COLO668 (cell line): ENCODE data around the gene APMAP.

Experiments
- DNase-seq: peaks from one replicate; lab custom pipeline; 2025; ENCODE audit not compliant: unreplicated experiment; lab: John Stamatoyannopoulos, UW

APMAP gene

GRCh38 chr20:24969186-24970029 lies 23.1 kb downstream of the APMAP start:
- DNase-seq, result no peak

- DNase-seq, result peak; percentile 45
Observed at GRCh38 chr20:24968278-24968800, 24.2 kb downstream of the APMAP start.

GRCh38 chr20:24966317-24967012 lies 26.1 kb downstream of the APMAP start:
- no peak for DNase-seq

GRCh38 chr20:24965065-24965919 lies 27.3 kb downstream of the APMAP start:
- no peak for DNase-seq

- DNase-seq, result no peak
Observed at GRCh38 chr20:24964506-24964840, 28.1 kb downstream of the APMAP start.

- no peak for DNase-seq
Observed at GRCh38 chr20:24963672-24964505, 28.7 kb downstream of the APMAP start.

- DNase-seq, result no peak
Observed at GRCh38 chr20:24962510-24962909, 30.0 kb downstream of the APMAP start.

- DNase-seq, result no peak
Observed at GRCh38 chr20:24962182-24962492, 30.4 kb downstream of the APMAP start.

- DNase-seq, result no peak
Observed at GRCh38 chr20:24961384-24962181, 31.0 kb downstream of the APMAP start.

GRCh38 chr20:24960861-24961260 lies 31.7 kb downstream of the APMAP start:
- DNase-seq, result no peak

- no peak for DNase-seq
Observed at GRCh38 chr20:24960302-24960801, 32.2 kb downstream of the APMAP start.

GRCh38 chr20:24959591-24960301 lies 32.8 kb downstream of the APMAP start:
- no peak for DNase-seq

- no peak for DNase-seq
Observed at GRCh38 chr20:24958506-24959385, 33.8 kb downstream of the APMAP start.

- DNase-seq, result no peak
Observed at GRCh38 chr20:24957326-24958016, 35.1 kb downstream of the APMAP start.

- no peak for DNase-seq
Observed at GRCh38 chr20:24956001-24956841, 36.3 kb downstream of the APMAP start.

GRCh38 chr20:24955045-24955444 lies 37.5 kb downstream of the APMAP start:
- DNase-seq, result no peak

GRCh38 chr20:24954566-24954965 lies 38.0 kb downstream of the APMAP start:
- DNase-seq, result no peak
